HepG2 (cell line): ENCODE results near the gene IL33. TPM values are rescaled to one million over a fixed set of nuclear protein-coding genes. Genes with fewer than 3 reads are reported as not detected.

Source experiments
- ATAC-seq: fragments of 200-7000 bp; cut with Tn5 transposase; 3 replicates; pipeline ENCODE4 v1.9.1; 2020; ENCODE audit warnings: mild to moderate bottlenecking, moderate library complexity
- BruUV-seq: library from RNA; stranded (reverse); fragments of 400-500 nt; replicated peaks from 2 replicates; lab custom pipeline; 2021; lab: Mats Ljungman, UMichigan
- CTCF ChIA-PET: fragments of 300-600 bp; formaldehyde crosslinking; extraction: SDS; loops from one replicate; lab custom pipeline; 2021; ENCODE audit warnings: low total read pairs, inconsistent platforms, low intra/inter-chr PET ratio; lab: Yijun Ruan, JAX
- POLR2A ChIA-PET: fragments of 350-600 bp; sonication (Branson Sonifier 250); formaldehyde crosslinking; loops from one replicate; lab custom pipeline; 2020; ENCODE audit warnings: antibody characterized with exemption, inconsistent platforms; lab: Yijun Ruan, JAX
- DNase-seq: peaks from one replicate; pipeline ENCODE4 v3.0.0-alpha.2; 2015; ENCODE audit warnings: low spot score
- FAIRE-seq: peaks from 3 replicates; lab custom pipeline; 2011; peaks lifted over from hg19 to GRCh38; lab: Jason Lieb, UNC
- H2AFZ ChIP-seq: one replicate; pipeline ENCODE4 v1.6.1; 2011; ENCODE audit warnings: low read length, inconsistent platforms
- H3K27ac ChIP-seq: fragments of 300-600 bp; 3 replicates; pipeline ENCODE4 v1.8.0; 2011; ENCODE audit warnings: mixed run types, mild to moderate bottlenecking, mixed read lengths, low read length, inconsistent platforms; ENCODE audit not compliant: insufficient read depth; ENCODE audit errors: extremely low read length
- H3K27me3 ChIP-seq, 2 experiments: fragments of 200-600 bp in 1 of 2; 2 replicates in 1 of 2; 3 replicates in 1 of 2; pipeline versions ENCODE4 v1.6.0 to v1.8.0; 2011; ENCODE audit warnings: low read length in 2 of 2, mild to moderate bottlenecking in 2 of 2, moderate library complexity in 2 of 2, inconsistent platforms in 1 of 2; ENCODE audit not compliant: insufficient read depth in 2 of 2, control insufficient read depth in 1 of 2
- H3K36me3 ChIP-seq, 2 experiments: fragments of 200-600 bp in 1 of 2; replicated peaks in 1 of 2; 2 replicates in 1 of 2; 3 replicates in 1 of 2; pipeline versions ENCODE4 v1.5.1 to v1.8.0; 2011; ENCODE audit warnings: low read length in 2 of 2, inconsistent platforms in 1 of 2; ENCODE audit not compliant: insufficient read depth in 2 of 2, control insufficient read depth in 1 of 2
- H3K4me1 ChIP-seq: 2 replicates; pipeline ENCODE4 v1.5.1; 2012; ENCODE audit warnings: low read length, inconsistent platforms; ENCODE audit not compliant: insufficient read depth
- H3K4me2 ChIP-seq: 2 replicates; pipeline ENCODE4 v1.6.0; 2011; ENCODE audit warnings: low read depth, low read length, inconsistent platforms
- H3K4me3 ChIP-seq, 3 experiments: fragments of 200-600 bp in 1 of 3; sonication (generic), shearing (Covaris generic) in 1 of 3; replicated peaks in 1 of 3; 2 replicates each; pipeline ENCODE4 v1.5.1; 2011 to 2016; ENCODE audit warnings: low read length in 3 of 3, inconsistent platforms in 2 of 3, low read depth in 2 of 3, mild to moderate bottlenecking in 2 of 3, control low read depth in 1 of 3, mixed read lengths in 1 of 3; ENCODE audit not compliant: insufficient read depth in 1 of 3
- H3K79me2 ChIP-seq: one replicate; pipeline ENCODE4 v1.6.1; 2011; ENCODE audit warnings: low read length, inconsistent platforms; ENCODE audit not compliant: insufficient read depth
- H3K9ac ChIP-seq: 2 replicates; pipeline ENCODE4 v1.6.0; 2011; ENCODE audit warnings: mild to moderate bottlenecking, low read depth, low read length, inconsistent platforms; ENCODE audit not compliant: insufficient read depth
- H3K9me3 ChIP-seq: 2 replicates; pipeline ENCODE4 v1.5.1; 2012; ENCODE audit warnings: mild to moderate bottlenecking, low read length
- H4K20me1 ChIP-seq: 2 replicates; pipeline ENCODE4 v1.6.0; 2011; ENCODE audit warnings: inconsistent platforms, mild to moderate bottlenecking, low read length, moderate library complexity; ENCODE audit not compliant: insufficient read depth
- CAMTA2 ChIP-seq: sonication (generic); formaldehyde crosslinking; IDR thresholded peaks from 2 replicates; pipeline ENCODE4 v1.4.0; 2020; ENCODE audit warnings: mild to moderate bottlenecking, missing genetic modification reagents, borderline replicate concordance
- HIC2 ChIP-seq: sonication (generic); formaldehyde crosslinking; IDR thresholded peaks from 2 replicates; pipeline ENCODE4 v1.9.0; 2022; ENCODE audit warnings: low read depth, missing genetic modification reagents
- STAG1 ChIP-seq: sonication (generic); formaldehyde crosslinking; IDR thresholded peaks from 2 replicates; pipeline ENCODE4 v1.4.0; 2020; ENCODE audit warnings: missing genetic modification reagents
- TFDP2 ChIP-seq: sonication (generic); formaldehyde crosslinking; IDR thresholded peaks from 2 replicates; pipeline ENCODE4 v1.4.0; 2020; ENCODE audit warnings: missing genetic modification reagents
- ZNF317 ChIP-seq: sonication (generic); formaldehyde crosslinking; IDR thresholded peaks from 2 replicates; pipeline ENCODE4 v1.5.0; 2020; ENCODE audit warnings: mild to moderate bottlenecking, missing genetic modification reagents
- ZNF800 ChIP-seq: sonication (generic); formaldehyde crosslinking; IDR thresholded peaks from 2 replicates; pipeline ENCODE4 v1.4.0; 2020; ENCODE audit warnings: missing genetic modification reagents
- WGBS: methylation state at CpG from one replicate; pipeline ENCODE4 v1.1.6; 2017; ENCODE audit warnings: low lambda C conversion rate; 5-methylcytosine and 5-hydroxymethylcytosine counted together
- in situ Hi-C: cut with HindIII; loops from 2 replicates; pipeline ENCODE4 v1.10.0; 2017; ENCODE audit warnings: low pct_unique_long_range_greater_than_20kb; ENCODE audit not compliant: extremely low pct_ligation_motif_present
- intact Hi-C: fragments of 100-400 bp; cut with micrococcal nuclease; formaldehyde crosslinking; loops from one replicate; pipeline ENCODE4 v1.10.0; 2022; ENCODE audit not compliant: unreplicated experiment
- polyA plus RNA-seq, 8 experiments: library from polyadenylated mRNA; depleted of rRNA in 3 of 8; stranded (reverse) in 7 of 8; unstranded in 1 of 8; fragments of >200 nt; fragmentation: Illumina TruSeq in 4 of 8; extraction: Trizol in 4 of 8; gene quantifications; 2 replicates each; pipeline versions ENCODE4 v1.2.1 to v1.2.3, GENCODE V29; 2011 to 2016; ENCODE audit warnings: low read depth in 4 of 8, missing spikeins in 1 of 8, mixed read lengths in 1 of 8; ENCODE audit not compliant: insufficient read depth in 1 of 8
- total RNA-seq, 5 experiments: library from RNA; depleted of rRNA; stranded (reverse); fragments of >200 nt; fragmentation: Illumina TruSeq; extraction: Trizol; gene quantifications; 2 replicates each; pipeline ENCODE4 v1.2.3, GENCODE V29; 2016; ENCODE audit warnings: low read depth in 1 of 5
- TF ChIP-seq, protein P1 (sequence below): sonication (generic); formaldehyde crosslinking; conservative IDR thresholded peaks from 2 replicates; pipeline ENCODE4 v1.4.0; 2020; ENCODE audit warnings: missing genetic modification reagents

Gene IL33
- total and polyA plus RNA-seq, 2 of the 13 experiments (the other 11 are each of a cell fraction or from before 2014, with no cell fraction given), result 0.05 TPM; not detected in 1

DNA sequence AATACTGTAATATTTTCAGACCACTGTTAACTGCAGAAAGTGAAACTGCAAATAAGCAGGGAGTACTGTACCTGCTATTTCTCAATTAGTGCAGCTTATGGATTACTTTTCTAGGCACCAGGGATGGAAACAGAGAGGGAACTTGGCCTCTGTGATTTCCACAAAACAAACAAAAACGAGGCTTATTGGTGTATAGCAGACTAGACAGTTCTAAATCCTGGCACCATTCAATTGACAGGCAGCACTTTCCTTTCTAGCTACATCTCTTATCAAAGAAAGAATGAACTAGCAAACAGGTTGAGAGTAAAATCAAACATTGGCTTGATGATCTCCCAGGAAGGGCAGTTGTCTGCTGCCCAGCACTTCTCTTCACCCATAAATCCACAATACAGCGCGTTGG lies 16.0 kb upstream of the IL33 start:
- Histone ChIP-seq H3K4me2 (no peak overlapping the region), H3K36me3 (no peaks in the 10 kb centered on the region), H3K4me3 (no peak overlapping the region), H4K20me1 (no peaks in the 10 kb centered on the region), H3K4me1 (no peaks in the 10 kb centered on the region), H3K9ac (no peak overlapping the region), H3K9me3 (no peaks in the 10 kb centered on the region), H3K27me3 (no peaks in the 10 kb centered on the region), H3K79me2 (no peaks in the 10 kb centered on the region), H2AFZ (no peak overlapping the region), H3K27ac (no peak overlapping the region)
- no peak for TF ChIP-seq STAG1 (CRISPR knock-in tag)
- TF ChIP-seq TFDP2, result no peak
- no peak for TF ChIP-seq CAMTA2 (CRISPR knock-in tag)
- no peak for TF ChIP-seq ZNF317 (CRISPR knock-in tag)
- TF ChIP-seq HIC2 (CRISPR knock-in tag), result no peak
- TF ChIP-seq, protein P1, sequence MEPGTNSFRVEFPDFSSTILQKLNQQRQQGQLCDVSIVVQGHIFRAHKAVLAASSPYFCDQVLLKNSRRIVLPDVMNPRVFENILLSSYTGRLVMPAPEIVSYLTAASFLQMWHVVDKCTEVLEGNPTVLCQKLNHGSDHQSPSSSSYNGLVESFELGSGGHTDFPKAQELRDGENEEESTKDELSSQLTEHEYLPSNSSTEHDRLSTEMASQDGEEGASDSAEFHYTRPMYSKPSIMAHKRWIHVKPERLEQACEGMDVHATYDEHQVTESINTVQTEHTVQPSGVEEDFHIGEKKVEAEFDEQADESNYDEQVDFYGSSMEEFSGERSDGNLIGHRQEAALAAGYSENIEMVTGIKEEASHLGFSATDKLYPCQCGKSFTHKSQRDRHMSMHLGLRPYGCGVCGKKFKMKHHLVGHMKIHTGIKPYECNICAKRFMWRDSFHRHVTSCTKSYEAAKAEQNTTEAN (CRISPR knock-in tag), result no peak
- TF ChIP-seq ZNF800 (CRISPR knock-in tag), result no peak
- ATAC-seq (no peak), FAIRE-seq (no peak), DNase-seq (no peak)
- in situ Hi-C loops (loop anchor here (5.0 kb wide), 1 partner anchor 108 kb away; no protein-coding TSS in a partner anchor), intact Hi-C loops (loop anchor here (5.0 kb wide), 1 partner anchor 142 kb away; no protein-coding TSS in a partner anchor)
- CTCF ChIA-PET, result no interaction called here
- BruUV-seq, result no TSS peak
- WGBS, result 2% methylated on average over 3 of the region's 3 CpGs
- POLR2A ChIA-PET, result no interaction called here
